ENCODE data around the gene ZNF629.

Gene ZNF629

GRCh38 chr16:30767767-30768465 is 19.1 kb downstream of the ZNF629 start:
- DNase-seq (ENCODE audit: low read depth, low spot score): no peak

GRCh38 chr16:30766933-30767284 is 20.1 kb downstream of the ZNF629 start:
- no peak for DNase-seq (ENCODE audit: low read depth, low spot score)

DNA sequence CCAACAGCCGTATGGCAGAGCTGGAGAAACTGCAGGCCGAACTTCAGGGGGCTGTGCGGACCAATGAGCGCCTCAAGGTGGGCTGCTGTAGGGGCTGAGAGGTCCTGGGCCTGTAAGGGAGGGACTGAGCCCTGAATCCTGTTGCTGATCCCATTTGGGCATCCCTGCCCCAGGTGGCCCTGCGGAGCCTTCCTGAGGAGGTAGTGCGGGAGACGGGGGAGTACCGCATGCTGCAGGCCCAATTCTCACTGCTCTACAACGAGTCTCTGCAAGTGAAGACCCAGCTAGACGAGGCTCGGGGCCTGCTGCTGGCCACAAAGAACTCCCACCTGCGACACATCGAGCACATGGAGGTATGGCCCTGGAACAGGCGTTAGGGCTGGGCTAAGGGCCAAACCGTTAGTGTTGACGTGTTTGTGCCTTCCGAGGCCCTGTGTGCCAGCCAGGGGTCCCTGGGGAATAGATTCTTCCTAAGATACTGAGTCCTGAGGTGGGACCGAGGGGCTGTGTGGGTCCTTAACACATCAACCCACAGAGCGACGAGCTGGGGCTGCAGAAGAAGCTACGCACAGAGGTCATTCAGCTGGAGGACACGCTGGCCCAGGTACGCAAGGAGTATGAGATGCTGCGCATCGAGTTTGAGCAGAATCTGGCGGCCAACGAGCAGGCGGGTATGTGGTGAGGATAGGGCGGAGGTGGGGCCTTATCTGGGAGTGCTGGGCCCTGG is 20.6 kb downstream of the ZNF629 start:
- no peak for DNase-seq (ENCODE audit: low read depth, low spot score)

- no peak for DNase-seq (ENCODE audit: low read depth, low spot score)
Observed at GRCh38 chr16:30764816-30765465, 22.1 kb downstream of the ZNF629 start.

DNA sequence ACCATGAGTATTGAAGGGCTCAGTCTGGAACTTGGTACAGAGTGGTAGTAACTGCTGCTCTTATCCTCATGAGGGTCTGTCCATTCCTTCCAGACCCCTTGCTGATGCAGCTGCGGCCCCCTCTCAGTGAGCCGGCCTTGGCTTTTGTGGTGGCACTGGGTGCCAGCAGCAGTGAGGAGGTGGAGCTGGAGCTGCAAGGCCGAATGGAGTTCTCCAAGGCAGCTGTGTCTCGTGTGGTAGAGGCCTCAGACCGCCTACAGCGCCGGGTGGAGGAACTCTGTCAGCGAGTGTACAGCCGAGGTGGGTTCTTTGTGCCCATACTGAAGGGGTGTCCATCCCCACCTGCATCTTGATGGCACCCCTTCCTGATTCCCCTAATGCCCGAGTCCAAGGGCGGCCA is 22.9 kb downstream of the ZNF629 start:
- no peak for DNase-seq (ENCODE audit: low read depth, low spot score)

DNA sequence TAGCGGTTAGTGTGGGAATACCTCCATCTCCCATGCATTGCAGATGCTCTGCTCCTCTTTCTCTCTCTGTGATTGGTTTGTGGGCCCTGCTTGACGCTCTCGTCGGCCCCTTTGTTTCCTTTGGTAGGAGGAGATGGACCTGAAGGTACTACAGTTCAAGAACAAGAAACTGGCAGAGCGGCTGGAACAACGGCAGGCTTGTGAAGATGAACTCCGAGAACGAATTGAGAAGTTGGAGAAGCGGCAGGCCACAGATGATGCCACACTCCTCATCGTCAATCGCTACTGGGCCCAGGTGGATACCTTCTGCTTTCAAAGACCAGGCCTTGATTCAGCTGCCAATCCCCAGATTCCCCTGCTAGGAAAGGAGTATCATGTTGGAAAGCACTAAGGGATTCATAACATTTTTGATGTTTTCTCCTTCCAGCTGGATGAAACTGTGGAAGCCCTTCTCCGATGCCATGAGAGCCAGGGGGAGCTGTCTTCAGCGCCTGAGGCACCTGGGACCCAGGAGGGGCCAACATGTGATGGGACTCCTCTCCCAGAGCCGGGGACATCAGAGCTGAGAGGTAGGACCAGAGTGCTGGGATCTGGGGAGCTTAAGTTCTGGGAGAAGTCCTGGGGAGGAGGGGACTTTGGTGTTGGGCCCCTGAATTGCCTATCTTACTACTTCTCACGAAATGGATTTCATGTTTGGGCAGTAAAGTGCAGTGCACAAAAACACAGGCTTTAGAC is 23.8 kb downstream of the ZNF629 start:
- DNase-seq (ENCODE audit: low read depth, low spot score): no peak

DNA sequence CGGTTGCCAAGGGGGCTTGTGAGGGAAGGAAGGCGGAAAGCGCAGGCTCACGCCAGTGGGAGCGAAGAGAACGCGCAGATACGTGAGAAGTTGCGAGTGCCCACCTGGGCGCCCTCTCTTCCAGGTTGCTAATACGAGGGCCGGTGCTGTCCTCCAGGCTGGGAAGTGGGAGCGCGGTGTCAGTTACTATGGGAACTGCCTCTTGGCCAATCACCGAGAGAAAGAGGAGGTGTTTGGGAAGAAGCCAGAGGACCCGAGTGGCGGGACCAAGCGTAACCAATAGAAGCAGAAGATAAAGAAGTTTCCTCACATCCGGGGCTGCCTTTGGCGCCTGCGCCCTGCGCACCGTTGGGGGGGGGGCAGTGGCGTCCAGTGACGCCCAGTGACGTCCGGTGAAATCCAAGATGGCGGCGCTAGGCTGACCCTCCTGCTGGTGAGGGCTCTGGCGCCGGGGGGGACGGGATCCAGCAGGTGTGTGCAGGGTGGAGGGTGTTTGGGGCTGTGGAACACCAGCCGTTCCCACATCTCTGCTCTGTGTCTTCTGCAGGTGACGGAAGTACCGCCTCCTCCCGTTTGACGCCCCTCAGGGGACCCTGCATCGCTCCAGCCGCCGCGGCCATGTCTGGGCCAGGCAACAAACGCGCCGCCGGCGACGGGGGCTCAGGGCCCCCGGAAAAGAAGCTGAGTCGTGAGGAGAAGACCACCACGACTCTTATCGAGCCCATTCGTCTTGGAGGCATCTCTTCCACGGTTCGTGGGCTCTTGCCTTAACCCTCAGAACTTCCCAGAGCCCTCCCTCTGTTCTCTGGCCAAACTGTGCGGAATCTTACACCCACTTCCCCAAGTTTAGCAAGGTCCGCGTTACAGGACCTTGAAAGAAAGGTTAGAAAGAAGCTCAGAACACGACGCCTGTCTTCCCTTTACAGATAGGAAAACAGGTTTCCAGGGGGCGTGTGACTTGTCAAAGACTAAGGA is 24.8 kb downstream of the ZNF629 start, which contains the start of the genes CFAP119 and RNF40:
Gene CFAP119, minus strand, starts transcription at position 135 of the 975 bp plus-strand sequence. CDS start 314 bp downstream, outside the sequence.
Gene RNF40, plus strand, starts transcription at position 395 of the 975 bp plus-strand sequence. Its CDS starts 224 bp downstream, at position 619.
- DNase-seq (ENCODE audit: low read depth, low spot score): peak; percentile 99

GRCh38 chr16:30761427-30761927 is 25.5 kb downstream of the ZNF629 start:
- DNase-seq (ENCODE audit: low read depth, low spot score): peak; percentile 71

GRCh38 chr16:30760577-30761426 is 26.2 kb downstream of the ZNF629 start:
- DNase-seq (ENCODE audit: low read depth, low spot score): no peak

GRCh38 chr16:30760001-30760559 is 26.9 kb downstream of the ZNF629 start:
- DNase-seq (ENCODE audit: low read depth, low spot score): no peak

DNA sequence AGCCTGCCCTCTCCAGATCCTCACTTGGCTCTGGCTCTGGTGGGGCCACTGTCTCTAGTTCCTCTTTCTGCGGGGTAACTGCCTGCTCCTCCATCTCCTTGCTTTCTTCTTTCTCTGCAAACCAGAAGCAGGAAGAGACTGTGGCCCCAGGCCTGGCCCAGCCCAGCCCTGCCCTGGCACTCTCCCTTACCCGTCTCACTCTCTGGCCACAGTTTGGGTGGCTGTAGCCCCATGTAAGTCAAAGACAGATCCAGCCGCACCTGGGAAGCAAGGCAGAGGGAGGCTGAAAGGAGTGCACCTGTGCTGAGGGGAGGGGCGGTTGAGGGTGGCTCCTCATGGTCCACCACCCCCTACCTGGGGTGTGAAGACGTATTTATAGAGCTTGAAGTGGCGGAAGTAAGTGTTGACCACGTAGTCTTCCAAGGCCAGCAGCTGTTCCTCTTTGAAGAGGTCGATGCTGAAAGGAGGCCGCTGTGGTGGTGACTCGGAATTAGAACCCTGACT is 28.0 kb downstream of the ZNF629 start:
- DNase-seq (ENCODE audit: low read depth, low spot score): no peak

DNA sequence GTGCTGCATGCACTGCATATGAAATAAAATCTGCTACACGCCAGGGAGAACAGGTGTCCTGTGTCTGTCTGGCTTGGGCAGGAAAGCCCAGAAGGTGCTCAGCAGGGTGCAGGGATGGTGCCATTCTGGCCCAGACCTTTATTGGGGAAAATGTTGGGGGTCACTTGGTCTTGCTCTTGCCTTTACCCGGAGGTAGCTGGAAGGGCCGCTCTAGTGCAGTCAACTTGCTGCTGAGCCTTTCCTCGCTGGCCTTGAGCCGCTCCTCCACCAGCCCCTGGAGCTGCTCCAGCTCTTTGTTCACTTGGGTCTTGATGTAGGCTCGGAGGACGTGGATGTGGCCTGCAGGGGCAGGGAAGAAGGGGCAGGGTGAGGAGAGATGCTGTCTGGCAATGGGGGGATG is 29.7 kb downstream of the ZNF629 start:
- no peak for DNase-seq (ENCODE audit: low read depth, low spot score)

DNA sequence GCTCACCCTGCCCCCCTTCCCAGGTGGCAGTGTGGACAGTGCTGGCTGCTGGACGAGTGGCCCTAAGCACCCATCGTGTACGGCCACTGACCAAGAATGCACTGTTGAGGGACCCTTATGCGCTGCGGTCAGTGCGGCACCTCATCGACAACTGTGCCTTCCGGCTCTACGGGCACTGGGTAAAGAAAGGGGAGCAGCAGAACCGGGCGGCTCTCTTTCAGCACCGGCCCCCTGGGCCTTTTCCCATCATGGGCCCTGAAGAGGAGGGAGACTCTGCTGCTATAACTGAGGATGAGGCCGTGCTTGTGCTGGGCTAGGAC is 30.3 kb downstream of the ZNF629 start:
- DNase-seq (ENCODE audit: low read depth, low spot score): no peak

GRCh38 chr16:30755955-30756780 is 30.8 kb downstream of the ZNF629 start:
- DNase-seq (ENCODE audit: low read depth, low spot score): no peak

- DNase-seq (ENCODE audit: low read depth, low spot score): no peak
Observed at GRCh38 chr16:30753596-30753995, 33.4 kb downstream of the ZNF629 start.

- no peak for DNase-seq (ENCODE audit: low read depth, low spot score)
Observed at GRCh38 chr16:30750876-30751465, 36.0 kb downstream of the ZNF629 start.

DNA sequence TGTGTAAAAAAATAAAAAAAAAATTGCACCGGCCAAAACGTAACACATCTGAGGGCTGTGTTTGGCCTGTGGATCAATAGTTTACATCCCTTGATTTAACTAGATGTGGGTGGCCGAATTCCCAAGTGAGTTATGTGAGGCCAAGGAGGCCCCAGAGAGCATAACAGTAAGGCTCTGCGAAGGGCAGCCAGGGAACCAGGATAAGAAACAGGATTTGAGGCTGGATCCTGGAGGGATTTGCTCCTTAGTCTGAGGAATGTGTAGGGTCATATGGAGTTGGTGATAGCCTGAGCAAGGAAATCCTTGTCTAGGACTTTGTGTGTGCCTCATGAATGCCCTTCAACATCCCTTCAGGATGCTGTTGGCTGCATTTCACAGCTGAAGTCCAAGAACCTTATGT is 36.8 kb downstream of the ZNF629 start:
- DNase-seq (ENCODE audit: low read depth, low spot score): no peak

Data from ELF-1 (cell line).